IMR-90 (cell line): ENCODE data around the gene VPS13A. TPM values are rescaled to one million over a fixed set of nuclear protein-coding genes. Genes with fewer than 3 reads are reported as not detected.

Experiments used
- ATAC-seq: fragments of 200-7000 bp; cut with Tn5 transposase; 2 replicates; pipeline ENCODE4 v1.9.1; 2020; ENCODE audit warnings: low read depth, mild to moderate bottlenecking, moderate library complexity
- BruUV-seq: library from RNA; stranded (reverse); fragments of 400-500 nt; replicated peaks from 2 replicates; lab custom pipeline; 2021; lab: Mats Ljungman, UMichigan
- CTCF ChIA-PET: fragments of 300-600 bp; formaldehyde crosslinking; extraction: SDS; loops from one replicate; lab custom pipeline; 2021; ENCODE audit warnings: antibody characterized with exemption; lab: Yijun Ruan, JAX
- POLR2A ChIA-PET: fragments of 300-600 bp; sonication (Branson Sonifier 250); formaldehyde crosslinking; loops from one replicate; lab custom pipeline; 2022; ENCODE audit warnings: antibody characterized with exemption; ENCODE audit not compliant: unreplicated experiment; lab: Charles Lee
- DNase-seq: peaks from one replicate; pipeline ENCODE4 v3.0.0; 2013
- H2AFZ ChIP-seq: replicated peaks from 2 replicates; pipeline ENCODE3; 2013; ENCODE audit warnings: low read length, mild to moderate bottlenecking; ENCODE audit not compliant: poor library complexity
- H2AK5ac ChIP-seq: 2 replicates; pipeline ENCODE4 v1.6.1; 2013; ENCODE audit warnings: low read depth, low read length, inconsistent platforms
- H2AK9ac ChIP-seq: replicated peaks from 2 replicates; pipeline ENCODE3; 2013; ENCODE audit warnings: mild to moderate bottlenecking, low read depth, low read length, moderate library complexity; ENCODE audit not compliant: poor library complexity
- H2BK120ac ChIP-seq: 2 replicates; pipeline ENCODE4 v1.6.1; 2013; ENCODE audit warnings: low read depth, low read length, inconsistent platforms
- H2BK15ac ChIP-seq: 3 replicates; pipeline ENCODE4 v1.6.1; 2013; ENCODE audit warnings: low read depth, low read length, inconsistent platforms
- H2BK20ac ChIP-seq: 2 replicates; pipeline ENCODE4 v1.6.1; 2013; ENCODE audit warnings: low read depth, mild to moderate bottlenecking, inconsistent platforms, low read length, moderate library complexity
- H2BK5ac ChIP-seq: 2 replicates; pipeline ENCODE4 v1.6.1; 2013; ENCODE audit warnings: mild to moderate bottlenecking, low read depth, low read length, inconsistent platforms; ENCODE audit not compliant: poor library complexity, severe bottlenecking
- H3K14ac ChIP-seq: replicated peaks from 2 replicates; pipeline ENCODE4 v1.6.1; 2013; ENCODE audit warnings: low read depth, low read length, inconsistent platforms
- H3K18ac ChIP-seq: 2 replicates; pipeline ENCODE4 v1.6.1; 2013; ENCODE audit warnings: low read depth, low read length, control low read depth
- H3K23ac ChIP-seq: 2 replicates; pipeline ENCODE4 v1.6.1; 2013; ENCODE audit warnings: low read depth, low read length, inconsistent platforms
- H3K27ac ChIP-seq: 2 replicates; pipeline ENCODE4 v1.5.1; 2013; ENCODE audit warnings: mild to moderate bottlenecking, control low read depth, low read length; ENCODE audit not compliant: insufficient read depth
- H3K27me3 ChIP-seq: 2 replicates; pipeline ENCODE4 v1.6.1; 2013; ENCODE audit warnings: low read length; ENCODE audit not compliant: control insufficient read depth, insufficient read depth
- H3K36me3 ChIP-seq: 2 replicates; pipeline ENCODE4 v1.6.1; 2013; ENCODE audit warnings: low read length, mixed read lengths; ENCODE audit not compliant: control insufficient read depth, insufficient read depth
- H3K4ac ChIP-seq: 2 replicates; pipeline ENCODE4 v1.6.1; 2013; ENCODE audit warnings: low read depth, low read length, inconsistent platforms
- H3K4me1 ChIP-seq: 2 replicates; pipeline ENCODE4 v1.6.1; 2013; ENCODE audit warnings: low read length, mixed read lengths; ENCODE audit not compliant: control insufficient read depth, insufficient read depth
- H3K4me2 ChIP-seq: 2 replicates; pipeline ENCODE4 v1.6.1; 2013; ENCODE audit warnings: low read depth, mild to moderate bottlenecking, control low read depth, low read length, moderate library complexity
- H3K4me3 ChIP-seq: 2 replicates; pipeline ENCODE4 v1.5.1; 2013; ENCODE audit warnings: low read depth, mild to moderate bottlenecking, control low read depth, low read length, moderate library complexity; ENCODE audit not compliant: insufficient read depth
- H3K56ac ChIP-seq: 2 replicates; pipeline ENCODE4 v1.6.1; 2013; ENCODE audit warnings: low read length, inconsistent platforms; ENCODE audit not compliant: insufficient read depth; ENCODE audit errors: extremely low read depth
- H3K79me1 ChIP-seq, 2 experiments: 2 replicates each; pipeline ENCODE4 v1.6.1; 2013; ENCODE audit warnings: low read length in 2 of 2, inconsistent platforms in 1 of 2, low read depth in 1 of 2
- H3K9ac ChIP-seq: 2 replicates; pipeline ENCODE4 v1.6.1; 2013; ENCODE audit warnings: low read depth, low read length, control low read depth
- H3K9me1 ChIP-seq: 2 replicates; pipeline ENCODE4 v1.6.1; 2013; ENCODE audit warnings: low read length, inconsistent platforms; ENCODE audit not compliant: insufficient read depth
- H3K9me3 ChIP-seq: 2 replicates; pipeline ENCODE4 v1.6.1; 2013; ENCODE audit warnings: low read length; ENCODE audit not compliant: control insufficient read depth, insufficient read depth
- H4K20me1 ChIP-seq: 2 replicates; pipeline ENCODE4 v1.6.1; 2013; ENCODE audit warnings: low read length, inconsistent platforms; ENCODE audit not compliant: insufficient read depth
- H4K5ac ChIP-seq: 2 replicates; pipeline ENCODE4 v1.6.1; 2013; ENCODE audit warnings: mild to moderate bottlenecking, low read depth, low read length, control low read depth
- H4K8ac ChIP-seq, 2 experiments: 2 replicates each; pipeline ENCODE4 v1.6.1; 2013; ENCODE audit warnings: low read depth in 2 of 2, low read length in 2 of 2, control low read depth in 1 of 2, inconsistent platforms in 1 of 2
- H4K91ac ChIP-seq: 2 replicates; pipeline ENCODE4 v1.6.1; 2013; ENCODE audit warnings: low read depth, low read length, inconsistent platforms; ENCODE audit not compliant: insufficient read depth
- BHLHE40 ChIP-seq: fragments of 150-350 bp; IDR thresholded peaks from 2 replicates; pipeline ENCODE4 v1.6.1; 2016; ENCODE audit warnings: mild to moderate bottlenecking, low read depth, low read length
- CEBPB ChIP-seq: IDR thresholded peaks from 2 replicates; pipeline ENCODE4 v1.6.1; 2012; ENCODE audit warnings: low read depth, low read length, improper control_type of control experiment
- CHD1 ChIP-seq: IDR thresholded peaks from 2 replicates; pipeline ENCODE4 v1.6.1; 2012; ENCODE audit warnings: low read depth, low read length, improper control_type of control experiment
- ELK1 ChIP-seq: fragments of 150-350 bp; IDR thresholded peaks from 2 replicates; pipeline ENCODE4 v1.6.1; 2016; ENCODE audit warnings: low read depth, mild to moderate bottlenecking, low read length, moderate library complexity, borderline replicate concordance
- FOS ChIP-seq: fragments of 150-350 bp; IDR thresholded peaks from 2 replicates; pipeline ENCODE4 v1.6.1; 2016; ENCODE audit warnings: low read depth, low read length
- MAFK ChIP-seq: IDR thresholded peaks from 2 replicates; pipeline ENCODE4 v1.6.1; 2012; ENCODE audit warnings: low read depth, low read length, improper control_type of control experiment
- MAZ ChIP-seq: IDR thresholded peaks from 2 replicates; pipeline ENCODE4 v1.6.1; 2012; ENCODE audit warnings: low read depth, mild to moderate bottlenecking, low read length, improper control_type of control experiment, moderate library complexity, borderline replicate concordance
- MXI1 ChIP-seq: IDR thresholded peaks from 2 replicates; pipeline ENCODE4 v1.6.1; 2012; ENCODE audit warnings: low read depth, mild to moderate bottlenecking, low read length, moderate library complexity, borderline replicate concordance
- NFE2L2 ChIP-seq: fragments of 150-350 bp; IDR thresholded peaks from 2 replicates; pipeline ENCODE4 v1.6.1; 2016; ENCODE audit warnings: low read depth, mild to moderate bottlenecking, low read length
- POLR2A ChIP-seq: IDR thresholded peaks from 2 replicates; pipeline ENCODE4 v1.6.1; 2012; ENCODE audit warnings: mild to moderate bottlenecking, low read depth, low read length
- RAD21 ChIP-seq: IDR thresholded peaks from 2 replicates; pipeline ENCODE4 v1.6.1; 2012; ENCODE audit warnings: low read length, improper control_type of control experiment
- RCOR1 ChIP-seq: IDR thresholded peaks from 2 replicates; pipeline ENCODE4 v1.6.1; 2012; ENCODE audit warnings: mild to moderate bottlenecking, low read length, improper control_type of control experiment; ENCODE audit not compliant: insufficient replicate concordance
- RFX5 ChIP-seq: IDR thresholded peaks from 2 replicates; pipeline ENCODE4 v1.8.0; 2012; ENCODE audit warnings: low read depth, mild to moderate bottlenecking, low read length, moderate library complexity
- SMC3 ChIP-seq: fragments of 150-350 bp; IDR thresholded peaks from 2 replicates; pipeline ENCODE4 v1.6.1; 2016; ENCODE audit warnings: low read depth, mild to moderate bottlenecking, antibody characterized with exemption, low read length, moderate library complexity
- USF2 ChIP-seq: fragments of 150-350 bp; IDR thresholded peaks from 2 replicates; pipeline ENCODE4 v1.6.1; 2017; ENCODE audit warnings: mild to moderate bottlenecking, antibody characterized with exemption, low read length, low read depth
- WGBS, 2 experiments: methylation state at CpG; one replicate each; pipeline versions ENCODE4 v1.1.5 to v1.1.7; 2013; ENCODE audit warnings: missing lambda C conversion rate in 2 of 2; ENCODE audit not compliant: insufficient read length in 1 of 2; ENCODE audit errors: extremely low coverage in 2 of 2; 5-methylcytosine and 5-hydroxymethylcytosine counted together
- dilution Hi-C: fragments of 300-500 bp; cut with HindIII; formaldehyde crosslinking; loops from one replicate; pipeline ENCODE4 v1.14.3; 2018; ENCODE audit warnings: low sequenced_read_pairs; ENCODE audit not compliant: unreplicated experiment
- in situ Hi-C: fragments of 300-500 bp; cut with MboI; formaldehyde crosslinking; loops from 3 replicates; pipeline ENCODE4 v1.14.3; 2019; ENCODE audit warnings: low sequenced_read_pairs, inconsistent platforms, mixed read lengths
- intact Hi-C: fragments of 100-400 bp; cut with micrococcal nuclease; formaldehyde crosslinking; loops from 2 replicates; pipeline ENCODE4 v1.10.0; 2022
- polyA plus RNA-seq, 3 experiments: library from polyadenylated mRNA; depleted of rRNA; stranded (reverse); fragments of >200 nt; gene quantifications; 2 replicates each; pipeline ENCODE4 v1.2.3, GENCODE V29; 2012; ENCODE audit warnings: low replicate concordance in 1 of 3
- total RNA-seq: library from RNA; depleted of rRNA; stranded (reverse); fragments of >200 nt; gene quantifications from 2 replicates; pipeline ENCODE4 v1.2.3, GENCODE V29; 2012

The VPS13A gene
- total and polyA plus RNA-seq, 2 of the 4 experiments (the other 2 are of a cell fraction) = 10.4 to 26.5 TPM

GRCh38 chr9:77435277-77435676, 257.9 kb downstream of the VPS13A start:
- Histone ChIP-seq H4K5ac (no peak overlapping the region), H3K56ac (no peak overlapping the region), H4K20me1 (no peaks in the 10 kb centered on the region), H3K4me2 (no peak overlapping the region), H3K9me1 (no peaks in the 10 kb centered on the region; the same call in 1 of the 2 replicates), H3K36me3 (no peaks in the 10 kb centered on the region), H2AK5ac (no peak overlapping the region), H2AK9ac (no peak overlapping the region), H4K91ac (no peak overlapping the region), H3K9ac (no peak overlapping the region), H2BK5ac (no peak overlapping the region), H3K23ac (no peak overlapping the region), H2AFZ (no peak overlapping the region), H2BK20ac (no peak overlapping the region), H3K4me3 (no peak overlapping the region), H3K9me3 (no peaks in the 10 kb centered on the region), H2BK15ac (no peak overlapping the region), H3K27me3 (no peaks in the 10 kb centered on the region), H4K8ac (no peak overlapping the region), H3K18ac (no peak overlapping the region), H3K27ac (no peak overlapping the region), H3K4me1 (no peaks in the 10 kb centered on the region; the same call in 1 of the 2 replicates), H3K4ac (no peak overlapping the region), H3K14ac (no peak overlapping the region), H3K79me1 (no peaks in the 10 kb centered on the region), H2BK120ac (no peak overlapping the region)
- no peak for TF ChIP-seq MAZ
- TF ChIP-seq MAFK = no peak
- no peak for TF ChIP-seq CHD1
- TF ChIP-seq RFX5 = no peak
- no peak for TF ChIP-seq CEBPB
- no peak for TF ChIP-seq ELK1
- TF ChIP-seq RCOR1 = no peak
- no peak for TF ChIP-seq POLR2A
- no peak for TF ChIP-seq SMC3
- TF ChIP-seq MXI1 = no peak
- no peak for TF ChIP-seq USF2
- no peak for TF ChIP-seq RAD21
- no peak for TF ChIP-seq BHLHE40
- TF ChIP-seq NFE2L2 = no peak
- no peak for TF ChIP-seq FOS
- dilution Hi-C loops (no loop called here), intact Hi-C loops (no loop called here), in situ Hi-C loops (loop anchor here (5.0 to 10.0 kb wide), 2 partner anchors 312 to 600 kb away; partner anchors contain the start of gene GNAQ)
- WGBS, 2 experiments = no CpG with 5 or more reads among the region's 4 CpGs
- ATAC-seq (no peak), DNase-seq (no peak)
- ChIA-PET POLR2A (no interaction called here), CTCF (no interaction called here)
- no TSS peak for BruUV-seq
